ENCODE measurements around the gene APBA1. TPM values are rescaled to one million over a fixed set of nuclear protein-coding genes. Genes with fewer than 3 reads are reported as not detected.
"Not testable (repeated sequence)": the region's sequence is repeated elsewhere in the genome, so short reads cannot be mapped to it uniquely, and the experiment has no call there.

APBA1 gene
- total RNA-seq, 2 experiments from 2014 or later = 0.05 to 0.10 TPM

DNA sequence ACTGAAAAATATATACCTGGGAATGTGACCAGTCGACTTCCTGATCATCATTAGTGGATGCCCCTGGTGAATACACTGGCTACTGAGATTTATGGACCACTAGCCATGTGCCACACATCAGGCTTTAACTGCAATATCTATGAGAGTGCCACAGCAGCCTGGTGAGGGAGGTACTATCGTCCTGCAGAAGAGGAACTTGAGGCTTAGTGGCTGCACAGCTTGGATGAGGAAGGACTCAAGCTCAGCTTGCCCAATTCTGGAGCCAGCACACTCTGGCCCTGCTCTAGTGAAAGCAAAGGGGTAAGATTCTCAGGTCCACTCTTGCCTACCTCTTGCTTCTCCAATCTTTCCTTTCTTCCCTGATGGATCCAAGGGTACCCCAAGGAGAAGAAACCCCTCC is 217.8 kb downstream of the APBA1 start:
- H3K36me3 Mint-ChIP-seq (ENCODE audit: low read depth) = no peaks in the 10 kb centered on the region
- intact Hi-C loops (cut with micrococcal nuclease) = no loop called here
- CTCF ChIA-PET = no interaction called here
- no peak for DNase-seq
- H3K4me1 Mint-ChIP-seq (ENCODE audit: low read depth) = no peaks in the 10 kb centered on the region
- no peaks in the 10 kb centered on the region for H3K9me3 Mint-ChIP-seq
- H3K27ac Mint-ChIP-seq = no peak overlapping the region
- no peaks in the 10 kb centered on the region for H3K27me3 Mint-ChIP-seq (ENCODE audit: low read depth)
- H3K4me3 Mint-ChIP-seq = no peak overlapping the region

- H3K9me3 Mint-ChIP-seq = no peaks in the 10 kb centered on the region
Observed at GRCh38 chr9:69453746-69454145, 218.4 kb downstream of the APBA1 start.

DNA sequence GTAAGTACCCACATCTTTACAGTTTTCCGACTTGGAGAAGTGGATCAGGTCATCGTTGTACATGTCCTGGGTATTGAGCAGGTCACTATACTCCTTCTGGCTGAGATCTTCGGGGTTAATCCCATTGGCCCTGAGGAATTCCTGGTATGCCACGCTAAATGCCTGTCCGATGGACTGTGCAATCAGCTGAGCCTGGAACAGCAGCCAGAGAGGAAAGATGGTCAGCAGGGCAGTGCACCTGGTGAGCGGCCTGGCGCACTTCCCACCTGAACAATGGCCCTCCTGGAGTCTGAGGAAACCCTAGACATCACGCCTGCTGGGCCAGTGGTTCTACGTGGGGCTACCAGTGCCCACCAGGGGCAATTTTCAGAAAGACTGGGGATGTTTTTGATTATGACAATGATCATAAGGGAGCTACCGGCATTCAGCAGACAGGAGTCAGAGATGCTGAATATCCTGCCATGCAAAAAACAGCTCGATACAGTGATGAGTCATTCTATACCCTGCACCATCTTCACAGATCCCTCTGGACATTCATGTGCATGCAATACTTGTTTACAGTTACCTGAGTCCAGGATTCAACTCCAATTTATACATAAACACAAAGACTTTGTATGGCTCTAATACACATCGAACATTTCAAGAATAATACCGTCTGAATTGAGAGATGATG is 219.9 kb downstream of the APBA1 start:
- no peak overlapping the region for H3K27ac Mint-ChIP-seq
- H3K27me3 Mint-ChIP-seq (ENCODE audit: low read depth) = no peaks in the 10 kb centered on the region
- H3K36me3 Mint-ChIP-seq (ENCODE audit: low read depth) = no peaks in the 10 kb centered on the region
- no peaks in the 10 kb centered on the region for H3K9me3 Mint-ChIP-seq
- intact Hi-C loops (cut with micrococcal nuclease) = no loop called here
- DNase-seq = no peak
- H3K4me1 Mint-ChIP-seq (ENCODE audit: low read depth) = no peaks in the 10 kb centered on the region
- CTCF ChIA-PET = interaction anchor here (0.5 to 1.3 kb wide), 2 partner anchors 10 to 227 kb away, joined by 3 read pairs; no protein-coding TSS in a partner anchor
- no peak overlapping the region for H3K4me3 Mint-ChIP-seq

More at GRCh38 chr9:69453746-69454145, 218.4 kb downstream of the APBA1 start:
- no peak for DNase-seq
- Mint-ChIP-seq H3K27ac (no peak overlapping the region), H3K4me3 (no peak overlapping the region), H3K4me1 (ENCODE audit: low read depth) (no peaks in the 10 kb centered on the region), H3K36me3 (ENCODE audit: low read depth) (no peaks in the 10 kb centered on the region), H3K27me3 (ENCODE audit: low read depth) (no peaks in the 10 kb centered on the region)
- intact Hi-C loops (cut with micrococcal nuclease) = no loop called here
- CTCF ChIA-PET = no interaction called here

DNA sequence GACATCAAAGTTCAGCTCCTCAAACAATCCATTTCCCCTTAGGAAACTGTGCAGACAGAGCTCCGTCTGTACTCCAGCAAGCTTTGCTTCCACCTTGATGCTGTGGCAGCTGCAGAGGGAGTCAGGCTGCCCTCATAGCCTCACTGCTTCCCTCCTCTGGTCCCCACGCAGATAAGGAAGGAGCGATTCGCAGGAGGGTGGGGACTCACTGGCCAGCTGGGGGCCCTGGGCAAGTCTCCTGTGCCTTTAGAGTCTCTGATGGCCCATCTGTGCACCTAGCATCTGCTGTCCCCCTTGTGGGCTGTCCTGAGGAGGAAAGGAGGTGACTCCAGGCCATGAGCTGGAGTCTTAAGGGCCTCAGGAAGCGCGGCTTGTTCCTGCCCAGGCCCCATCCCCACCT is 225.7 kb downstream of the APBA1 start:
- no peak for DNase-seq
- Mint-ChIP-seq H3K27me3 (ENCODE audit: low read depth) (no peaks in the 10 kb centered on the region), H3K27ac (no peak overlapping the region), H3K36me3 (ENCODE audit: low read depth) (no peaks in the 10 kb centered on the region), H3K9me3 (no peaks in the 10 kb centered on the region), H3K4me3 (no peak overlapping the region), H3K4me1 (ENCODE audit: low read depth) (no peaks in the 10 kb centered on the region)
- CTCF ChIA-PET = no interaction called here
- intact Hi-C loops (cut with micrococcal nuclease) = no loop called here

DNA sequence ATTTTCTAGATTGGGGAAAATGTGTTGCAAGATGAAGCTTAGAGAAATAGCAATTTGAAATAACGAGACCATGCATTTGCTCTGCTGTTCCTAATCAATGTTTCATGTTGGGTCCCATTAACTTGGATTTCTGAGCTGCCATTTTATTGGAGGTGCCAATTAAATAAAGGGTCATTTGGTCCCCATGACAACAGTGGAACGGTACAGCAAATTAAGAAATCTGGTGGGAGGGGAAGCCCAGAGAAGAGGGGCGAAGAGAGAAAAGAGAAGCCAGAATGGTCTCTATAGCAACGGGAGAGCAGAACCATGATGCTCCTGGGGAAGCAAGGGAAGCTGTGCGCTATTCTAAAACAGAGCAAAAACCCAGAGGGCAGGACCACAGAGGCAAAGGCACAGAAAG is 226.9 kb downstream of the APBA1 start:
- H3K9me3 Mint-ChIP-seq = no peaks in the 10 kb centered on the region
- no peak for DNase-seq
- H3K27ac Mint-ChIP-seq = no peak overlapping the region
- no peak overlapping the region for H3K4me3 Mint-ChIP-seq
- CTCF ChIA-PET = interaction anchor here (1.2 kb wide), 1 partner anchor 23 kb away, joined by 3 read pairs; no protein-coding TSS in a partner anchor
- H3K36me3 Mint-ChIP-seq (ENCODE audit: low read depth) = no peaks in the 10 kb centered on the region
- H3K27me3 Mint-ChIP-seq (ENCODE audit: low read depth) = no peaks in the 10 kb centered on the region
- intact Hi-C loops (cut with micrococcal nuclease) = no loop called here
- no peaks in the 10 kb centered on the region for H3K4me1 Mint-ChIP-seq (ENCODE audit: low read depth)

DNA sequence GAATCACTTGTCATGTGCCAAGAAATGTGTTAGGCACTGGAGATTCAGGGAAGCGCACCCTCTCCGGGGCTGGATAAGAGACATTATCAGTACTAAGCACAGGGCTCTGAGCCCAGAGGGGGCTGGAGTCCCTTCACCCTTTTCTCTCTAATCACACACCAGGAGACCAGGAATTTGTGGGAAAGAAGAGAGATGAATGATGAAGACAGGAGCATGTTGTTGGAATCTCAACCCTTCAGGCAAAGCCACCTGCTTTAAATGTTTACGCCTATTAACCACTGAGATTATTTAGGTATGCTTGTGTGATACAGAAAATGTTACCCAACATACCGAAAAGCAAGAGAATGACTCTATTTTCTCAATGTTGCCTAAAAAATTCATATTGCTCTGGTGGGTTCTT is 227.4 kb downstream of the APBA1 start:
- intact Hi-C loops (cut with micrococcal nuclease) = no loop called here
- no peak for DNase-seq
- CTCF ChIA-PET = interaction anchor here (1.2 kb wide), 1 partner anchor 23 kb away, joined by 3 read pairs; no protein-coding TSS in a partner anchor
- Mint-ChIP-seq H3K27ac (no peak overlapping the region), H3K27me3 (ENCODE audit: low read depth) (no peaks in the 10 kb centered on the region), H3K9me3 (no peaks in the 10 kb centered on the region), H3K36me3 (ENCODE audit: low read depth) (no peaks in the 10 kb centered on the region), H3K4me1 (ENCODE audit: low read depth) (no peaks in the 10 kb centered on the region), H3K4me3 (no peak overlapping the region)

GRCh38 chr9:69444021-69444420 is 228.2 kb downstream of the APBA1 start:
- no peak overlapping the region for H3K27ac Mint-ChIP-seq
- intact Hi-C loops (cut with micrococcal nuclease) = no loop called here
- H3K36me3 Mint-ChIP-seq (ENCODE audit: low read depth) = no peaks in the 10 kb centered on the region
- no peaks in the 10 kb centered on the region for H3K27me3 Mint-ChIP-seq (ENCODE audit: low read depth)
- DNase-seq = no peak
- CTCF ChIA-PET = no interaction called here
- no peaks in the 10 kb centered on the region for H3K4me1 Mint-ChIP-seq (ENCODE audit: low read depth)
- no peaks in the 10 kb centered on the region for H3K9me3 Mint-ChIP-seq
- no peak overlapping the region for H3K4me3 Mint-ChIP-seq

DNA sequence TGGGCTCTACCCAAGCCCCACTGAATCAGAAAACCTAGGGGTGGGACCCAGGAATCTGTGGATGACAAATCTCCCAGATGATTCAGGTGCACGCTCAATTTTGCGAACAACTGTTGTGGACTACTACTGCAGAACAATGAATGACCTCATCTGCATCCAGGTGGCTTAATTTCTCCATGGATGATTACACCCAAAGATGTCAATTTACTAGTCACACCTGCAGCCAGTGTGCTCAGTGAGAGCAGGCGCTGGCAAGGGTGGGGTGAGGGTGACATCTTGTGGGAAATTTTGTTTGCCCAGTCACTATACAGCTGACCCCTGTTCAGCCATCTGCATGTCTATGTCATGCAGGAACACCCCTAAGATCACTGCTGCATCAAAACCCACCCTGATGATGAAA is 229.0 kb downstream of the APBA1 start:
- no peaks in the 10 kb centered on the region for H3K27me3 Mint-ChIP-seq (ENCODE audit: low read depth)
- H3K27ac Mint-ChIP-seq = no peak overlapping the region
- intact Hi-C loops (cut with micrococcal nuclease) = no loop called here
- no peak for DNase-seq
- H3K4me3 Mint-ChIP-seq = no peak overlapping the region
- no peaks in the 10 kb centered on the region for H3K4me1 Mint-ChIP-seq (ENCODE audit: low read depth)
- CTCF ChIA-PET = no interaction called here
- H3K36me3 Mint-ChIP-seq (ENCODE audit: low read depth) = no peaks in the 10 kb centered on the region
- H3K9me3 Mint-ChIP-seq = no peaks in the 10 kb centered on the region

GRCh38 chr9:69442486-69442885 is 229.7 kb downstream of the APBA1 start:
- no peak for DNase-seq
- Mint-ChIP-seq H3K4me1 (ENCODE audit: low read depth) (no peaks in the 10 kb centered on the region), H3K9me3 (no peaks in the 10 kb centered on the region), H3K27me3 (ENCODE audit: low read depth) (no peaks in the 10 kb centered on the region), H3K27ac (no peak overlapping the region), H3K36me3 (ENCODE audit: low read depth) (no peaks in the 10 kb centered on the region), H3K4me3 (no peak overlapping the region)
- CTCF ChIA-PET = no interaction called here
- intact Hi-C loops (cut with micrococcal nuclease) = no loop called here

DNA sequence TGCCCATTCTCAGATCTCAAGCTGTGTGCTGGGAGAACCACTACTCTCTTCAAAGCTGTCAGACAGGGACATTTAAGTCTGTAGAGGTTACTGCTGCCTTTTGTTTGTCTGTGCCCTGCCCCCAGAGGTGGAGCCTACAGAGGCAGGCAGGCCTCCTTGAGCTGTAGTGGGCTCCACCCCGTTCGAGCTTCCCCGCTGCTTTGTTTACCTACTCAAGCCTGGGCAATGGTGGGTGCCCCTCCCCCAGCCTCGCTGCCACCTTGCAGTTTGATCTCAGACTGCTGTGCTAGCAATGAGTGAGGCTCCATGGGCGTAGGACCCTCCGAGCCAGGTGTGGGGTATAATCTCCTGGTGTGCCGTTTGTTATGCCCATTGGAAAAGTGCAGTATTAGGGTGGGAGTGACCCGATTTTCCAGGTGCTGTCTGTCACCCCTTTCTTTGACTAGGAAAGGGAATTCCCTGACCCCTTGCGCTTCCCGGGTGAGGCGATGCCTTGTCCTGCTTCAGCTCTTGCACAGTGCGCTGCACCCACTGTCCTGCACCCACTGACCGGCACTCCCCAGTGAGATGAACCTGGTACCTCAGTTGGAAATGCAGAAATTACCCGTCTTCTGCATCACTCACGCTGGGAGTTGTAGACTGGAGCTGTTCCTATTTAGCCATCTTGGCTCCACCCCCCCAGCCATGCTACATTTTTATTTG is 231.8 kb downstream of the APBA1 start:
- intact Hi-C loops (cut with micrococcal nuclease); H3K27me3 Mint-ChIP-seq (ENCODE audit: low read depth); DNase-seq; H3K36me3 Mint-ChIP-seq (ENCODE audit: low read depth); H3K4me1 Mint-ChIP-seq (ENCODE audit: low read depth); H3K4me3 Mint-ChIP-seq; H3K9me3 Mint-ChIP-seq; CTCF ChIA-PET; H3K27ac Mint-ChIP-seq: not testable (repeated sequence)

GRCh38 chr9:69439654-69440053 is 232.5 kb downstream of the APBA1 start:
- intact Hi-C loops (cut with micrococcal nuclease); H3K4me3 Mint-ChIP-seq; DNase-seq; H3K4me1 Mint-ChIP-seq (ENCODE audit: low read depth); H3K27me3 Mint-ChIP-seq (ENCODE audit: low read depth); H3K27ac Mint-ChIP-seq; H3K9me3 Mint-ChIP-seq; H3K36me3 Mint-ChIP-seq (ENCODE audit: low read depth): not testable (repeated sequence)
- CTCF ChIA-PET = interaction anchor here (0.6 kb wide), 1 partner anchor 140 kb away, joined by 3 read pairs; no protein-coding TSS in a partner anchor

- Mint-ChIP-seq H3K9me3 (no peaks in the 10 kb centered on the region), H3K4me1 (ENCODE audit: low read depth) (no peaks in the 10 kb centered on the region), H3K36me3 (ENCODE audit: low read depth) (no peaks in the 10 kb centered on the region), H3K4me3 (no peak overlapping the region), H3K27ac (no peak overlapping the region), H3K27me3 (ENCODE audit: low read depth) (no peaks in the 10 kb centered on the region)
- intact Hi-C loops (cut with micrococcal nuclease) = no loop called here
- CTCF ChIA-PET = interaction anchor here (0.6 to 1.2 kb wide), 2 partner anchors 12 to 38 kb away, joined by 4 to 5 read pairs; no protein-coding TSS in a partner anchor
- DNase-seq = no peak
Observed at GRCh38 chr9:69433968-69434367, 238.2 kb downstream of the APBA1 start.

DNA sequence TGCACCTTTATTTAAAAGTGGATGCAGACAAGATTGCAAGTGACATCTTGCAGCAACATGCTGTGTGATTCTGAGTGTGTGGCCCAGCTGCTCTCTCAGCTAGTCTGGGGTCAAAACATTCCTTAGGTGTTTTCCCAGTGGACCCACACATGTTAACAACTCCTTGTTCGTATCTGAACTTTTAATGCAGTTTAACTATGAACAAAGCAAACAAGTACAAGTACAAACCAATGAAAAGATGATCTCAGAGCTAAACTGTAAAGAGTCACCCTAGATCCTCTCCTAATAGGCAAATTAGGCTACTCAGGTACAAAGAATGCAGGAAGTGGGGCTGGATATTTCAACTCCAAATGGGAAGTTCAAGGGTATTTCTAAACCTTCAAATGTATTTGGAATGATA is 238.8 kb downstream of the APBA1 start:
- CTCF ChIA-PET = interaction anchor here (0.6 to 1.2 kb wide), 2 partner anchors 12 to 37 kb away, joined by 4 to 5 read pairs; no protein-coding TSS in a partner anchor
- intact Hi-C loops (cut with micrococcal nuclease) = no loop called here
- H3K36me3 Mint-ChIP-seq (ENCODE audit: low read depth) = no peaks in the 10 kb centered on the region
- DNase-seq = no peak
- H3K9me3 Mint-ChIP-seq = no peaks in the 10 kb centered on the region
- no peaks in the 10 kb centered on the region for H3K4me1 Mint-ChIP-seq (ENCODE audit: low read depth)
- no peak overlapping the region for H3K27ac Mint-ChIP-seq
- no peaks in the 10 kb centered on the region for H3K27me3 Mint-ChIP-seq (ENCODE audit: low read depth)
- H3K4me3 Mint-ChIP-seq = no peak overlapping the region
